HEK293T (cell line): ENCODE results near the gene ANKRD63.

Experiments used
- CTCF ChIA-PET: fragments of 350-600 bp; formaldehyde crosslinking; extraction: SDS; loops from one replicate; lab custom pipeline; 2021; ENCODE audit warnings: antibody characterized with exemption, inconsistent platforms; lab: Yijun Ruan, JAX
- POLR2A ChIA-PET: fragments of 350-600 bp; formaldehyde crosslinking; extraction: SDS; loops from one replicate; lab custom pipeline; 2020; ENCODE audit warnings: antibody characterized with exemption, inconsistent platforms; lab: Yijun Ruan, JAX
- DNase-seq: peaks from one replicate; pipeline ENCODE4 v3.0.0; 2012; ENCODE audit warnings: mixed read lengths; ENCODE audit errors: extremely low spot score
- ARNT ChIP-seq: fragments of 450-650 bp; IDR thresholded peaks from 2 replicates; pipeline ENCODE4 v1.6.1; 2017; ENCODE audit warnings: mild to moderate bottlenecking
- BHLHE40 ChIP-seq: fragments of 450-650 bp; IDR thresholded peaks from 2 replicates; pipeline ENCODE4 v1.6.1; 2016; ENCODE audit warnings: mild to moderate bottlenecking, moderate library complexity, borderline replicate concordance
- CTBP1 ChIP-seq: fragments of 450-650 bp; IDR thresholded peaks from 2 replicates; pipeline ENCODE4 v1.6.1; 2016; ENCODE audit warnings: borderline replicate concordance
- ELF4 ChIP-seq: fragments of 450-650 bp; IDR thresholded peaks from 2 replicates; pipeline ENCODE4 v1.6.1; 2017; ENCODE audit warnings: antibody characterized with exemption
- FOXA1 ChIP-seq: fragments of 450-650 bp; IDR thresholded peaks from 2 replicates; pipeline ENCODE4 v1.6.1; 2016; ENCODE audit warnings: mild to moderate bottlenecking
- FOXK2 ChIP-seq: fragments of 450-650 bp; IDR thresholded peaks from 2 replicates; pipeline ENCODE4 v1.6.1; 2016; ENCODE audit warnings: mild to moderate bottlenecking
- FOXM1 ChIP-seq: fragments of 450-650 bp; IDR thresholded peaks from 2 replicates; pipeline ENCODE4 v1.6.1; 2017; ENCODE audit warnings: mild to moderate bottlenecking, borderline replicate concordance
- HDGF ChIP-seq: fragments of 450-650 bp; IDR thresholded peaks from 2 replicates; pipeline ENCODE4 v1.6.1; 2017; ENCODE audit warnings: antibody characterized with exemption, borderline replicate concordance
- L3MBTL2 ChIP-seq: fragments of 450-650 bp; conservative IDR thresholded peaks from 2 replicates; pipeline ENCODE4 v1.6.1; 2016; ENCODE audit warnings: mild to moderate bottlenecking
- LEF1 ChIP-seq: fragments of 450-650 bp; IDR thresholded peaks from 2 replicates; pipeline ENCODE4 v1.6.1; 2017; ENCODE audit warnings: mild to moderate bottlenecking, borderline replicate concordance
- NFRKB ChIP-seq: fragments of 450-650 bp; IDR thresholded peaks from 2 replicates; pipeline ENCODE4 v1.6.1; 2016; ENCODE audit warnings: mild to moderate bottlenecking, moderate library complexity
- SP1 ChIP-seq: fragments of 450-650 bp; IDR thresholded peaks from 2 replicates; pipeline ENCODE4 v1.6.1; 2017
- SUZ12 ChIP-seq: fragments of 450-650 bp; IDR thresholded peaks from 2 replicates; pipeline ENCODE4 v1.6.1; 2016; ENCODE audit warnings: mild to moderate bottlenecking
- TARDBP ChIP-seq: fragments of 450-650 bp; IDR thresholded peaks from 2 replicates; pipeline ENCODE4 v1.6.1; 2016
- ZNF384 ChIP-seq: fragments of 450-650 bp; IDR thresholded peaks from 2 replicates; pipeline ENCODE4 v1.6.1; 2016
- TF ChIP-seq, protein P1 (sequence below): fragments of 450-650 bp; IDR thresholded peaks from 2 replicates; pipeline ENCODE4 v1.6.1; 2016

The ANKRD63 gene

GRCh38 chr15:40323953-40324937 is 41.4 kb upstream of the ANKRD63 start:
- ChIA-PET CTCF (interaction anchor here (1.9 to 5.1 kb wide), 2 partner anchors 13 kb away, joined by 24 to 37 read pairs; no protein-coding TSS in a partner anchor), POLR2A (interaction anchor here (1.4 to 5.3 kb wide), 2 partner anchors 12 to 58 kb away, joined by 5 to 29 read pairs; partner anchors contain the start of gene KNSTRN)
- TF ChIP-seq FOXK2 (no peak), FOXM1 (no peak), SUZ12 (no peak)
- DNase-seq: no peak

- CTCF ChIA-PET: interaction anchor here (0.6 to 1.9 kb wide), 11 partner anchors 8 to 277 kb away, joined by 3 to 24 read pairs (median 3); partner anchors contain the start of genes CCDC9B and PLCB2
- TF ChIP-seq L3MBTL2 (peak; percentile 79), FOXM1 (peak; percentile 95), NFRKB (no peak)
- TF ChIP-seq, protein P1, sequence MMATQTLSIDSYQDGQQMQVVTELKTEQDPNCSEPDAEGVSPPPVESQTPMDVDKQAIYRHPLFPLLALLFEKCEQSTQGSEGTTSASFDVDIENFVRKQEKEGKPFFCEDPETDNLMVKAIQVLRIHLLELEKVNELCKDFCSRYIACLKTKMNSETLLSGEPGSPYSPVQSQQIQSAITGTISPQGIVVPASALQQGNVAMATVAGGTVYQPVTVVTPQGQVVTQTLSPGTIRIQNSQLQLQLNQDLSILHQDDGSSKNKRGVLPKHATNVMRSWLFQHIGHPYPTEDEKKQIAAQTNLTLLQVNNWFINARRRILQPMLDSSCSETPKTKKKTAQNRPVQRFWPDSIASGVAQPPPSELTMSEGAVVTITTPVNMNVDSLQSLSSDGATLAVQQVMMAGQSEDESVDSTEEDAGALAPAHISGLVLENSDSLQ: peak; percentile 56; the same call in 1 of the 2 replicates
- DNase-seq: peak; percentile 78
- POLR2A ChIA-PET: interaction anchor here (0.8 to 1.1 kb wide), 3 partner anchors 15 to 83 kb away, joined by 3 to 6 read pairs (median 3); partner anchors contain the start of gene CCDC9B
These were observed 40.5 kb upstream of the ANKRD63 start, which contains the start of gene INAFM2 for GRCh38 chr15:40323239-40323952. Gene INAFM2, plus strand, starts transcription at chr15:40323692. Its CDS starts 364 bp downstream, at chr15:40324056.

DNA sequence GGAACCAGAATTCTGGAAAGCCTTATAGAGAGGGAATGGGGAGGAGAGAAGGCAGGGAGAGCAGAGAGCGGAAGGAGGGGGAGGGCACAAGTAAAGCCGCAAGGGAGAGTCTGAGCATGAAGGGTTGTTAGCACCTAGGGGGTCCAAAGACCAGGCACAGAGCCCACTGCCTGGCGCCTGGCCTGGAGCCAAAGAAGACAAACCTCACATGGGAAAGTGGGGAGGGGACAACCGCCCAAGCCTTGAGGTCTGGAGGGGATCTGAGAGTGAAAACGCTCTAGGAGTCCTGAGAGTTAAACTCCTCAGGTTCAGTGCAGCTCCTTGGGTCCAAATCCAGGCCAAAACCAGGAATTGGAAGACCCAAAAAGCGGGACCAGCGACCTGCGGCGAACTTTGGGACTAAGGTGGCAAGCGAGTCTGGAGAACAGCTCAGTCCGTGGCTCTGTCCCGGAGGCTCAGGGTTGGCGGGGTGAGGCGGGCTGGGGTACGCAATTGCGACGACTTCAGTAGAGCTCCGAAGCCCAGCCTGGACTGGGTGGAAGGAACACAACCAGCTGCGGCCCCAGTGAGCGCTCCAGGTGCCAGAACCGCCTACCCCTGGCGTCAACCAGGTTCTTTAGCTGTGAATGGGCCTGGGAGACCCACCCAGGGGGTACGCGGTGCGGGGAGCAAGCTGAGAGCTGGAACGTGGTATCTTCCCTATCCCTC is 39.8 kb upstream of the ANKRD63 start:
- ChIA-PET POLR2A (interaction anchor here (0.8 to 1.1 kb wide), 3 partner anchors 16 to 84 kb away, joined by 3 to 6 read pairs (median 3); partner anchors contain the start of gene CCDC9B), CTCF (interaction anchor here (0.5 to 1.9 kb wide), 13 partner anchors 9 to 278 kb away, joined by 3 to 24 read pairs (median 3); partner anchors contain the start of genes CCDC9B and PLCB2)
- TF ChIP-seq SP1: no peak
- TF ChIP-seq ARNT: no peak
- no peak for TF ChIP-seq CTBP1
- no peak for TF ChIP-seq HDGF
- no peak for TF ChIP-seq FOXM1
- TF ChIP-seq SUZ12: no peak
- no peak for TF ChIP-seq ZNF384
- TF ChIP-seq LEF1: no peak
- no peak for DNase-seq

- POLR2A ChIA-PET: no interaction called here
- TF ChIP-seq SP1: no peak
- TF ChIP-seq, protein P1: peak; percentile 41
- DNase-seq: peak; percentile 53
- CTCF ChIA-PET: interaction anchor here (0.6 to 1.9 kb wide), 5 partner anchors 10 to 723 kb away, joined by 3 to 5 read pairs (median 3); no protein-coding TSS in a partner anchor
These were observed 38.1 kb upstream of the ANKRD63 start for GRCh38 chr15:40320931-40321371.

GRCh38 chr15:40320409-40320808 is 37.5 kb upstream of the ANKRD63 start:
- ChIA-PET POLR2A (no interaction called here), CTCF (interaction anchor here (0.5 to 1.9 kb wide), 5 partner anchors 9 to 722 kb away, joined by 3 to 5 read pairs (median 3); no protein-coding TSS in a partner anchor)
- DNase-seq: no peak
- TF ChIP-seq SP1: no peak
- TF ChIP-seq TARDBP: no peak
- TF ChIP-seq, protein P1: no peak
- no peak for TF ChIP-seq ZNF384
- TF ChIP-seq FOXA1: no peak
- TF ChIP-seq L3MBTL2: no peak
- no peak for TF ChIP-seq ARNT
- TF ChIP-seq FOXM1: no peak
- no peak for TF ChIP-seq CTBP1
- TF ChIP-seq HDGF: no peak
- TF ChIP-seq FOXK2: no peak
- no peak for TF ChIP-seq ELF4
- TF ChIP-seq SUZ12: no peak
- no peak for TF ChIP-seq LEF1
- no peak for TF ChIP-seq BHLHE40
- no peak for TF ChIP-seq NFRKB
